Transverse colon (tissue), 3 donors: Measurements from ENCODE around the gene TRPM1.

Experiments
- CTCF ChIP-seq, 5 experiments: fragments of 200-600 bp in 3 of 5; fragments of 450-650 bp in 2 of 5; sonication (generic) in 3 of 5; IDR thresholded peaks; 1 replicate in 2 of 5; 2 replicates in 3 of 5; pipeline ENCODE4 v1.5.1; 2016 to 2017; ENCODE audit warnings: antibody characterized with exemption in 5 of 5, inconsistent platforms in 3 of 5, mild to moderate bottlenecking in 2 of 5, moderate library complexity in 1 of 5
- EP300 ChIP-seq: sonication (generic); formaldehyde crosslinking; IDR thresholded peaks from one replicate; pipeline ENCODE4 v1.6.1; 2017; ENCODE audit warnings: antibody characterized with exemption, low read depth
- POLR2A ChIP-seq: fragments of 450-650 bp; IDR thresholded peaks from one replicate; pipeline ENCODE4 v1.6.1; 2016; ENCODE audit warnings: antibody characterized with exemption, mild to moderate bottlenecking, moderate library complexity

GRCh38 chr15:31023841-31024240 lies 77.7 kb downstream of the TRPM1 start:
- TF ChIP-seq CTCF (IDR thresholded peaks at IDR 0.05) = no peak
- TF ChIP-seq POLR2A = no peak
- TF ChIP-seq EP300 = no peak
